HG03439 (cell line): ENCODE data around the gene SS18L1.
"Not testable (repeated sequence)": the region's sequence is repeated elsewhere in the genome, so short reads cannot be mapped to it uniquely, and the experiment has no call there.

Experiments used
- ATAC-seq: cut with Tn5 transposase; IDR thresholded peaks from one replicate; pipeline ENCODE4 v1.9.1; 2021; ENCODE audit warnings: mild to moderate bottlenecking, moderate library complexity; ENCODE audit not compliant: unreplicated experiment

The SS18L1 gene

GRCh38 chr20:62136283-62137091 is 7.1 kb upstream of the SS18L1 start:
- ATAC-seq = no peak

GRCh38 chr20:62137092-62137384 is 6.5 kb upstream of the SS18L1 start:
- ATAC-seq = no peak

GRCh38 chr20:62137478-62138203 is 5.9 kb upstream of the SS18L1 start:
- ATAC-seq = no peak

GRCh38 chr20:62138204-62138543 is 5.4 kb upstream of the SS18L1 start:
- no peak for ATAC-seq

GRCh38 chr20:62138912-62139311 is 4.7 kb upstream of the SS18L1 start:
- ATAC-seq = no peak

- no peak for ATAC-seq
These were observed 3.9 kb upstream of the SS18L1 start for GRCh38 chr20:62139636-62140035.

- ATAC-seq = no peak
These were observed 2.5 kb upstream of the SS18L1 start for GRCh38 chr20:62141043-62141396.

GRCh38 chr20:62141397-62142251 is 1.9 kb upstream of the SS18L1 start:
- ATAC-seq = no peak

- ATAC-seq = peak; percentile 27
These were observed 1.1 kb upstream of the SS18L1 start for GRCh38 chr20:62142252-62143080.

GRCh38 chr20:62143957-62144825 is 622 bp downstream of the SS18L1 start:
- ATAC-seq = peak; percentile 14

GRCh38 chr20:62145688-62146018 is 2.1 kb downstream of the SS18L1 start:
- ATAC-seq = no peak

GRCh38 chr20:62146019-62146755 is 2.6 kb downstream of the SS18L1 start:
- ATAC-seq = no peak

- ATAC-seq = no peak
These were observed 3.6 kb downstream of the SS18L1 start for GRCh38 chr20:62147125-62147524.

- ATAC-seq = no peak
These were observed 4.0 kb downstream of the SS18L1 start for GRCh38 chr20:62147528-62147927.

GRCh38 chr20:62148383-62148782 is 4.8 kb downstream of the SS18L1 start:
- ATAC-seq = not testable (repeated sequence)

GRCh38 chr20:62148908-62149314 is 5.3 kb downstream of the SS18L1 start:
- no peak for ATAC-seq

- ATAC-seq = no peak
These were observed 6.2 kb downstream of the SS18L1 start for GRCh38 chr20:62149532-62150309.

- ATAC-seq = no peak
These were observed 6.7 kb downstream of the SS18L1 start for GRCh38 chr20:62150310-62150575.

- ATAC-seq = no peak
These were observed 7.7 kb downstream of the SS18L1 start for GRCh38 chr20:62151225-62151624.
